ENCODE data around the gene CPLANE2.
"Not testable (repeated sequence)": the region's sequence is repeated elsewhere in the genome, so short reads cannot be mapped to it uniquely, and the experiment has no call there.

CPLANE2 gene

GRCh38 chr1:16248603-16249516 lies 11.9 kb upstream of the CPLANE2 start:
- DNase-seq, result no peak

DNA sequence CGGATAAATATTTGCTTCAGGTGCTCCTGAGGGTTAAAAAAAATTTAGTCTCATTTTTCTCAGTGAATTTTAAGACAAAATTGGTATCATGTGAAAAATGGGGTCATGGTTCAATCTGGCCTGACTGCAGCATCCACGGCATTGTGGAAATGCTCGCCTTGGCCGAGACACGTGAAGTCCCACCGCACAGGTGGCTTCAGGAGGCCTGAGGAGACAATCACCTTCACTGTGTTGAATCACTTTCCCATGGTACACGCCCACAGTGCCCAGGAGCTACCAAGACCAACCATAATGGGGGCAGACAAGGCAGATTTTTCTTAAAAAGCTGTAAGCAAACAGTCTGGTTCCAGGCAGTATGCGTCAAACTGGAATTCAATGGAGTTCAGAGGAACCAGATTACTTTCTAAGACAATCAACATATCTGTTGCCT lies 11.0 kb upstream of the CPLANE2 start:
- no peak for DNase-seq

- DNase-seq, result no peak
These were observed 10.5 kb upstream of the CPLANE2 start for GRCh38 chr1:16247441-16247840.

DNA sequence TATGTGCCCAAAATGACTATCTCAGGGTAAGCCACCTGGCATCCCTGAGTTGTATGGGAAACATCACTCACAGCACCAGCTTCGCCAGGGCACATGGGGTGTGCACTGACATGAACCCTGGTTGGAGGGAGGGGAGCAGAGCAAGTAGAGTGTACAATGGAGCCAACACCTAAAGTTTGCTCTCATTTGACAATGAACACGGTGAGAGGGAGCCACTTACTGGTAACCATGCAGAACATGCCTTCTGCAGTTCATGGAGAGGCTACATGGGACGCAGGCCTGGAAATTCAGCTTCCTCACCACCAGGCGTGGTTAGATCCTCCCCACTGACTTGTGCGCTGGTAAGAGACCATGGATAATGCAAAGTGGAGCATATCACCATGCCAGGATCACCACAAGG lies 10.0 kb upstream of the CPLANE2 start:
- no peak for DNase-seq

GRCh38 chr1:16246239-16246638 lies 9.3 kb upstream of the CPLANE2 start:
- not testable (repeated sequence) for DNase-seq

DNA sequence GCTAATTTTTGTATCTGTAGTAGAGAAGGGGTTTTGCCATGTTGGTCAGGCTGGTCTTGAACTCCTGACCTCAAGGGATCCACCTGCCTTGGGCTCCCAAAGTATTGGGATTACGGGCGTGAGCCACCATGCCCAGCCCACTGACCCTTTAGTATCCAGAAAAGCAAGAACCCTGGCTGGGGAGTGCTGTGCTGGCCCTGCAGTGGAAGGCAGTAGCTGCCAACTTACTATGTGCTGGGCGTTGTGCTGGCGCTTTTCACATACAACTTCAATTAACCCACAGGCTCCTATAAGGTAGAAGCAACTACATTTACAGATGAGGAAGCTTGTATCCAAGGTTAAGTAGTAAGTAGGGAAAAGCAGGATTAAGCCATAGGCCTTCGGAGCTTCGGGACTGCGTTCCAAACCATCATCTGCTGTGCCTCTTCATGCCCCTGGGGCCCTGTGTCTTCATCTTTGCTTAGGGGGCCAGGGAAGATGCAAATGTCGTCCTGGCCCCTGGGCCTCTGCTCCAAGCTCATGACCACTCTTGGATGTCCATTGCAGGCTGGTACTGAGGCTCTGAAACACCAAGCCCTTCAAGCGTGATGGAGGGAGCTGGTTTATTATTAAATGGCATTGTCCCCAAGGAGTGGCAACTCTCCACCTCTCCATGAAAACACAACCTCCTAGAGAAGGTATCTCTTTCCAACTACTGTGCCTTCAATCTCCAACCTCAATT lies 8.7 kb upstream of the CPLANE2 start:
- DNase-seq, result no peak

DNA sequence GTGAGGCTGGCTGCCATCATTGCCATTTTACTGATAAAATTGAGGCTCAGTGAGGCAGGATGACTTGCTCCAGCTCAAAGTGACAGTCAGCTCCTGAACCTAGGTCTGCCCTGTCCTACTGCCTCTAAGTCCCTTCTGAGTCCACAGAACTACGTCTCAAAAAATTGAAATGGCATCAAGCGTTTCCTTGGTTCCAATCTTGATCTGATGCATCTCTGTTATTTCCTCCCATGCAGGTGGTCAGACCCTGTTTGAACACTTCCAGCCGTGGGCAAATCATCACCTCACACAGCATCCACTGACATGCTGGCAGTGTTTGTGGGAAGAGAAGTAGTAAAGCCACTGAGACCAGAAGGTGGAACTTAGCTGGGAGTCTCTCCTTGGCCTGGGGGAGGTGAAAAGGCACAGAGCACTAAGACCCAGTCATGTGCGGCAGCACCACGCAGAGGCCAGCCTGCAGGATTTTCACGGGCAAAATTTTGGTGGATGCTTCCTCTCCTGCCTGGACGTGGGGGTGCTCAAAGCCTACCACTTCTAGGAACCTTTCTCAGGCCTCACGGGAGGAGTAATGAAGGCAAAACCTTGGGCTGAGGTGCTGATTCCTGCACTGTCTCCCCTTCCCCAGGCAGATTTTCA lies 7.8 kb upstream of the CPLANE2 start:
- no peak for DNase-seq

DNA sequence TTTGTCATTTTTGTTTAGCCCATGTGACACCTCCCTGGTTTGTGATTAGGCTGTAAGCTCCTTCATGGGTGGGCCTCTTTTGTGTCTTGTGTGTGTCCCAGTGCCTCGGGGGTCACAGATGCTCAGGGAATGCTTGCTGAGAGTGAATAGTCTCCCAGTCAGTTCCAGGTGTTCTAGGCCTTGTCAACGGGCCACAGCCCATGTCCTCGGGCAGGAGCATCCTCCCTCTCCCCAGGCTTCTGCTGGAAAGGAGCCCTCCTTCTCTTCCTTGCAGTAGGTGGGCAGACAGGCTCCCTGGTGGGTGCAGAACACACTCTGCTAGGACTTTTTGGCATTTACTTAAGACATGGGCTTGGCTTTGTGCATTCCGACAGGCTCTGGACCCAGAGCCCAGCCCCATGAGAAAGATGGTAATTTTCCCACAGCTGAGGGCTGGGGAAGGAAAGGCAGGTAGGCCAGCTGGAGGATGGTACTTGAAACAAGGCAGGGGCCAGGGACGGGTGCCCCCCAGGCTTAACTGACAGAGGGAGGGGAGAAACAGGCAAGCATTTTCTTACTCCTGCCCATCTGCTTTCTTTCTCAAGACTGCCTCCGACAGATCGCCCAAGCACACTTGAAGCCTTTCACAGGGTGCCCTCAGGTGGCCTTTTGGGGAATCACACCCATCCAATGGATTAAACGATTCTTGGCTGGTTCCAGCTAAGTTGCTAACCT lies 7.1 kb upstream of the CPLANE2 start:
- DNase-seq, result peak; percentile 78 to 81

GRCh38 chr1:16243215-16243610 lies 6.2 kb upstream of the CPLANE2 start:
- no peak for DNase-seq

GRCh38 chr1:16242556-16243214 lies 5.7 kb upstream of the CPLANE2 start:
- DNase-seq, result no peak

DNA sequence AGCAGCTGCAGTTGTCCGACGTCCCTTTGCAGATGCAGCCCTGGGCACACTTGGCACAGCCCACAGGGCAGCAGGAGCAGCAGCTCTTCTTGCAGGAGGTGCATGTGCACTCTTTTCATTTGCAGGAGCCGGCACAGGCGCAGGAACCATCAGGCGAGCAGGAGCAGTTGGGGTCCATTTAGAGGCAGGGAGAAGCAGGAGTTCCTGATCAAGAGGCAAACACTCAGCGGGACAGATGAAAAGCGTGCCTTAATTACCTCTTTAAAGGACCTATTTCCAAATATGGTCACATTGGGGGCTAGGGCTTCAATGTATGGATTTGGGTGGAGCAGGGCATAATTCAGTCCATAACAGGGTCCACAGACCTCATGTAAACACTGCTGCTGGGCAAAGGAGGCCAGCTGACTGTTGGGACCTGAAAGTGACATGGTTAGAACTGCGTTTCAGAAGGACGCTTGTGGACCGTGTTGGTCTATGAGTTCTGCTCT lies 4.3 kb upstream of the CPLANE2 start:
- no peak for DNase-seq

DNA sequence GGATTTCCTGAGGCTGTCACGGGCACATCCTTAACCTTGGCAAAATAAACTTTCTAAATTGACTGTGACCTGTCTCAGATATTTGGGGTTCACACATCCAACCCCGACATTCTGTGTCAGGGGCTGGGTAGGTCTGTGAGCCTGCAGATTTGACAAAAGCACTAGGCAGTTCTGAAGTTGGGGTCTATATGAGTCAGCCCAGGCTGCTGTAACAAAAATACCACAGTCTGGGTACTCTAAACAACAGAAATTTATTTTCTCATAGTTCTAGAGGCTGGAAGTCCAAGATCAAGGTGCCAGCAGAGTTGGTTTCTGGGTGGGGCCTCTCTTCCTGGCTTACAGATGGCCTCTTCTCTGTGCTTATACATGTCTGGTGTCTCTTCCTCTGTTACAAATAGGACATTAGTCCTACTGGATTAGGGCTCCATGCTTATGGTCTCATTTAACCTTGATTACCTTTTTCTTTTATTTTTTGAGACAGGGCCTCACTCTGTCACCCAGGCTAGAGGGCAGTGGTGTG lies 3.0 kb upstream of the CPLANE2 start:
- DNase-seq, result no peak

DNA sequence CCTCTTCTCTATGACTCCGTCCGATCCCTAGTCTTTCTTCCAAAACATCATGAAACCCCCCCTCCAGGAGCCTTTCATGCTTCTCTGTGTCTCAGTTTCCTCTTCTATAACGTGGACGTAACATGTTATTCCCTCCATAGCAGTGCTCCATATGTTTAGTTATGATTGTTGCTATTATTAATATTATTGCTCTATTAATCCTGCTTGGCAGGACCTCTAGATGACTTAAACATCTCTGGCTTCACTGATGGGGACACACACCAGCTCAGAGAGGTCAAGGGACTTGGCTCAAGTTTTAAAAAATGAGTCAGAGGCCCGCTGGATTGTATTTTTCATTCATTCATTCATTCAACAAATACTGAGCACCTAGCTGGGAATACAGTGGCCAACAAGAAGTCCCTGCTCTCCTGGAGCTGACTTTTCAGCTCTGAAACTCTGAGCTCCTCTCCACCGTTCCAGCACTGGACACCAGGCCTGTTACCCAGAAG lies 404 bp upstream of the CPLANE2 start:
- DNase-seq, result no peak

DNA sequence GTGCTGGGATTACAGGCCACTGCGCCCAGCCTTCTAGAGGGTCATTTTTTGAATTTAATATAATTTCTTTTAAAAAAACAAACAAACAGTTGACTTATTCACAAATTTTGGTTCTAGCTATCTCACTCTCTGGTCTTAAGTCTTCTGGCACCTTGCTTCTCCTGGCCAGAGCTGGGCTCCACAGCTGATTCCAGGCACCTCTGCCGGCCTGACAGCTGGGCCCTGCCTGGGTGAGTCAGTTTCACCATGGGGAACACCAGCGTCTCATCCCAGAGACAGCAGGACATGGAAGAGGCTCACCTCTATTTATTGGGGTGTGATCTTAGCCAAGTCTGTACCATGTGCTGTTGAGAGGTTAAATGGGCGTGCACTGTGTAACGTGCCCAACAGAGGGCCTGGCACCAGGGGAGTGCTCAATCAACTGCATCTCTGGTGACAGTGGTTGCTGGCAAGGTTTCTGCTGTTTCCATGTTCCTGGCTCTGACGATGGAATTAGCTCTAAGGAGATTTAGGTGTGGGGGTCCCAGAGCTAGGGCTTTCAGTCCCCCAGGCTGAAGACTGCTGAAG lies 956 bp downstream of the CPLANE2 start:
- DNase-seq, result peak; percentile 59 to 64

DNA sequence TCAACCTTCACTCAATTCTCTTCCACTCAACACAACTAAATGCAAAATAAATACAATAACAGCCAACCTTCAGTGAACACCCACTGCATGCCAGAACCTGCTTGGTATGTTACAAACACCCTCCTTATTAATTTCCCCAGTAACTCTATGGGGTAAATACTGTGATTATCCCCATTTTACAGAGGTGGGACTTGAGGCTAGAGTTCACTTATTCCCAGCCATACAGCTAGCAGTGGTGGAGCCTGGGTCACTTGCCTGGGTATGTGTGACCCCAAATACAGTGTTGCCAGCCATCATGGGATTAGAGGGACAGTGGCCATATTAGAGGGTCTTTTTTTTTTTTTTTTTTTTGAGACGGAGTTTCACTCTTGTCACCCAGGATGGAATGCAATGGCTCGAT lies 1.6 kb downstream of the CPLANE2 start:
- no peak for DNase-seq

- DNase-seq, result no peak
These were observed 3.6 kb downstream of the CPLANE2 start for GRCh38 chr1:16233431-16233830.

DNA sequence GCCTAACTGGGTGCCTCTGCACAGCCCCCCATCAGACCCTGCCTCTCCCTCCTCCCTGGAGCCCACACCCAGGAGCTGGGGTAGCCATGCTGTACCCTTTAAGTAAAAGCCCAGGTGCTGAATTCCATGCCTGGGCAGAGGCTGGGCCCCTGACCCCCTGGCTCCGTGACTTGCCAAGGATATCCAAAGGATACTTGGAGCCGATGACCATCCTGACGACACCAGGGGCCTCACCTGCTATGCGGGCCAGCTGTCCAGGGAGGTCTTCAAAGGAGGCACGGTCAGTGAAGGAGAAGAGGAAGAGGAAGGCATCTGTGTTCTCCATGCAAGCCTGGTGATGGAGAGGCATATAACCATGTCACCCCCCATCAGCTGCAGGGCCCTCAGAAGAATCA lies 4.7 kb downstream of the CPLANE2 start:
- DNase-seq, result no peak

DNA sequence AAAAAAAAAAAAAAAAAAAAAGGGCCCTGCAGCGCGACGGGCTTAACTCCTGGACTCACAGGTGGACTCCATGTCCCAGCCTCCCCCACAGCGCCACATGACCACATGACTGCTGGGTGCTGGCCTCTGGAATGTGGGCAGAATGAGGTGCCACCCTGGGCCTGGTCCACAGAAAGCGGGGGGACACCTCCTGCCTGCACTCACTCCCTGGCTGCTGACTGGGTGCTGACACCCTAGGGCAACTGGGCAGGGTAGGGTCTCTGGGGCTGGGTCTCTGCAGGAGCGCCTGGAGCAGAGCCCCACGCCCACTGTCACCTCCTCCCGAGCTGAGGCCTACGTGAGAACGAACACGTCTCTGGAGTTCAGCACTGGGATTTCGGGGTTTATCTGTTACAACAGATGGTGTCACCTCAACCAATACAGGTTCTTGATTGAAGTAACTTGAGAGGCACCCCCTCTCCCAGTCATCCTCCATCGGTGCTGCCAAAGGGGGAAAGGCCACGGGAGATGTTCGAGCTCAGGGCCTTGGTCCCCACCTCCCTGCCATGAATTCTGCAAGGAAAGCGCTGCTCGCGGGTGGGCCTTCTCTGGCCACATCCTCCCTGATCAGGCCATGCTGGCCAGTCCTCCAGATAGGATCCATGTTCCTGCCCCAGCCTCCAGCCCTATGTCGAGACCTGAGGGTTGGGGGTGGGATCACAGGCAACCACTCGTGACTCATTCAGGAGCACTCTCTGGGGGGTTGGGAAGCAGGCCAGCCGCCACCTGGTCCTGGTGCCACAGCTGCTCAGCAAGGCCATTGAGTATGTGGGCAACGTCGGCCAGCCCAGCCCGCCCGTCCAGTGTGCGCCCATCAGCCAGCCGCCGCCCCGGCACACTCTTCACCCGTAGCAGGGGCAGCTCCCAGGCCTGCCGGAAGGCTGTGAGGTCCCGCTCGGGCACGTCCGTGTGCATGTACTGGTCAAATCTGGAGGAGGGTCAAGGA lies 5.4 kb downstream of the CPLANE2 start:
- DNase-seq, result no peak

DNA sequence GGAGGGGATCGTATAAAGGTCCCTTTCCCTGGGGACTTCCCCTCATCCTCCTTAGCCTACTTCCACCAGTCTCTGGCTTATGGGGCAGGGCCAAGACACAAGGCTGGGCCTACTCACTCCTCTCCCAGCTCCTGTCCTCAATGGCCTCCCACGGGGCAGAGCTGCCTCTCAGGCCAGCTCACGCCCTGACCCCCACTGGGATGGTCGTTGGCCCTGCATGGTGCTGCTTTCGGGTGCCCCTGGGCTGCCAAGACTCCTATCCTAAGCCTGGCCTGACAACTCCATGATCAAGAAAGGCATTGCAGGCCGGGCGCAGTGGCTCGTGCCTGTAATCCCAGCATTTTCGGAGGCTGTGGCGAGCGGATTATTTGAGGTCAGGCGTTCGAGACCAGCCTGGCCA lies 6.2 kb downstream of the CPLANE2 start:
- DNase-seq, result no peak

All from CD4-positive, alpha-beta T cell treated with Interleukin-4 for 1 hour (primary cell).